GM12892 (cell line): ENCODE data around the gene GLA. TPM values are rescaled to one million over a fixed set of nuclear protein-coding genes. Genes with fewer than 3 reads are reported as not detected.
A peak's percentile ranks its signal among the peaks of the same experiment; 100 is the strongest.

Experiments used
- DNase-seq: peaks from one replicate; pipeline ENCODE4 v3.0.0; 2011; ENCODE audit not compliant: insufficient read length
- FAIRE-seq: peaks from 2 replicates; lab custom pipeline; 2011; peaks lifted over from hg19 to GRCh38; lab: Jason Lieb, UNC
- POLR2A ChIP-seq: IDR thresholded peaks from 2 replicates; pipeline ENCODE4 v1.6.1; 2011; ENCODE audit warnings: low read depth, low read length, control low read depth
- POLR2AphosphoS5 ChIP-seq: IDR thresholded peaks from 2 replicates; pipeline ENCODE4 v1.6.1; 2011; ENCODE audit warnings: low read depth, low read length, control low read depth
- TAF1 ChIP-seq: IDR thresholded peaks from 2 replicates; pipeline ENCODE4 v1.6.1; 2011; ENCODE audit warnings: low read depth, mild to moderate bottlenecking, control low read depth, low read length, borderline replicate concordance
- polyA plus RNA-seq: library from polyadenylated mRNA; unstranded; fragments of >200 nt; gene quantifications from one replicate; pipeline ENCODE4 v1.2.1, GENCODE V29; 2012; ENCODE audit warnings: missing spikeins, inconsistent platforms; ENCODE audit not compliant: missing spikeins

Gene GLA
- polyA plus RNA-seq, result 28.2 TPM

- FAIRE-seq, result peak; percentile 96
- peak; percentile 45 for DNase-seq
- TF ChIP-seq POLR2A (peak; percentile 56; the same call in 1 of the 2 replicates), TAF1 (no peak; the same call in 1 of the 2 replicates), POLR2AphosphoS5 (no peak; the same call in 1 of the 2 replicates)
These were observed at the start of gene GLA, which contains the start of gene HNRNPH2 for GRCh38 chrX:101407748-101408531. TSS of gene GLA (minus strand) at chrX:101407925. CDS start at chrX:101407903, 22 bp downstream. TSS of gene HNRNPH2 (plus strand) at chrX:101408222. CDS start at chrX:101411989, 3,767 bp downstream.

GRCh38 chrX:101452056-101452455 is 44.3 kb upstream of the GLA start:
- DNase-seq (no peak), FAIRE-seq (no peak)
- TF ChIP-seq POLR2AphosphoS5, result no peak
- no peak for TF ChIP-seq POLR2A
- no peak for TF ChIP-seq TAF1

DNA sequence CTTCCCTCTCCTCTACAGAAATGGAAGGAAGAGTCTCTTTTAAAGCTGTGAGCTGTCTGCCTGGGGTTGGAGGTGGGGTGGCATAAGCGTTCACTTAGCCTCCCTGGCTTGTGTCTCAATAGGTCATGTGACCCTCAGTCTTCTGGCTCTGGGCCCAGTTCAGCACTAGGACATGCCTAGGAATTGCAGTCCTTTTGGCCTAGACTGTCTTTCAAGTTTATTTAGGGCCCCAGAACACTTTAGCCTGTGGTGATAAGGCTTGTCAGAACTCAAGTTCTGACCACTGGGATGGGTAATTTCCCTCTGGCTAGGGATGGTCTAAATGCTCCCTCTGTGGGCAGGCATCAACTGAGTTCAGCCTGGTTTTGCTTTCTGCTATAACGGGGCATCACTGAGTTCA is 43.2 kb upstream of the GLA start:
- TF ChIP-seq POLR2A, result no peak
- TF ChIP-seq TAF1, result no peak
- no peak for TF ChIP-seq POLR2AphosphoS5
- FAIRE-seq (no peak), DNase-seq (no peak)

DNA sequence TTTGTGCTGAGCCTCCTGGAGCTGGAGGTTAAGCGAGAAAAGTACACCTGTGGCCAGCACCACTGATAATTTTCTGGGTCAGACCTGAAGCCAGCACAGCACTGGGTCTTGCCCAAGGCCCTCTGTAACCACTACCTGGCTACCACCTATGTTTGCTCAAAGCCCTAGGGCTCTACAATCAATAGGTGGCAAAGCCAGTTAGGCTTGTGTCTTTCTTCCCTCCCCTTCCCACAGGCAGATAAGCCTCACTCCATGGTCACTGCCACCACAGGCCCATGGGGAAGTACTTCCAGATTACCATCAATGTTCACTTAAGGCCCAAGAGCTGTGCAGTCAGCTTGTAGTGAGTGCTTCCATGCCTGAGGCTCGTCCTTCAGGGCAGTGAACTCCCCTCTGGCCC is 42.4 kb upstream of the GLA start:
- no peak for FAIRE-seq
- TF ChIP-seq POLR2A (no peak), POLR2AphosphoS5 (no peak)
- no peak for DNase-seq

GRCh38 chrX:101449279-101449678 is 41.6 kb upstream of the GLA start:
- TF ChIP-seq POLR2AphosphoS5, result no peak
- TF ChIP-seq TAF1, result no peak
- TF ChIP-seq POLR2A, result no peak
- FAIRE-seq, result no peak
- no peak for DNase-seq

- DNase-seq (no peak), FAIRE-seq (no peak)
- TF ChIP-seq POLR2A (no peak), POLR2AphosphoS5 (no peak), TAF1 (no peak)
These were observed 34.4 kb upstream of the GLA start for GRCh38 chrX:101442085-101442484.

DNA sequence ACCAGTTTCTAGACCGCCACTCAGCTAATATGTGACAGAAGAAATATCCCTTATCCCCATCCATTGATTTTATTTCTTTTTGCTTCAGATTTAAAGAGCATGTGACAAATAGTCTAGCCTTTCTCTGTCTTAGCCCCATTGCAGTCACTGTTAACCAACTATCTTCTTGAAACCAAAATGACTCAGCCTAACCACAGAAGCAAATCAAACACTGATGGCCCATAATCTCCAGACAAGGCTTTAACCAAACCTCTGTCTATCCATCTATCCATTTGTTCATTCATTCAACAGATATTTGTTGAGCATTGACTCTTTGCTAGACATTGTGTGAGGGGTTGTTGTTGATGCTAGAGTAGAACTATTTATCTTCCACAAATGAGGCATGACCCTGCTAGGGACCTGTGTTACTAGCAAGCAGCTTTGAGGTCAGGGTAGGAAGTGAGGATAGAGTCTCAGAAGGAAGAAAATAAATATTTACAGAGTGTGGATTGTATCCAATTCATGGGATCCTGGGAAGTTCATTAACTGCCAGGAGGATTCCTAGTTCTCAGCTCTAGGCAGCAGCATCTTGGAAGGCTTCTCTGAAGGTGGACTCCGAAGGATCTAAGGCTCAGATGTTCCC is 22.8 kb upstream of the GLA start:
- no peak for TF ChIP-seq POLR2AphosphoS5
- TF ChIP-seq POLR2A, result no peak
- no peak for TF ChIP-seq TAF1
- FAIRE-seq (no peak), DNase-seq (no peak)

DNA sequence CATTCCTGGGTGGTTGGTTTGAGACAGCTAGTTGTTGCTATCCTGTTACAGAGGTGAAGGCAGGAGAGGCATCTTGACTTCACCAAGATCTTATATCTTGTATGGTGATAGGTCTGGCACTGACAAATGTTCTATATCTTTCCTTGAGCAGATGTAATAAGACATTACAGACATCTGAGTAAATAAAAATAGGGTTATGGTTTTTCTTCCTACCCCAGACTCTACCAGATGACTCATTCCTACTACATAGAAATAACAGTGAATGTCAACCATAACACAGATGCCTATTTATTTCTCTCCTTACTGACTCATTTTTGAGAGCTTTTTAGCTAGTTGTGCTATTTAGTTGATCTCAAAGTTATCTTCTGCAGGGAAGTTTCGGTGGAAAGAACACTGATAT is 22.2 kb upstream of the GLA start:
- FAIRE-seq (no peak), DNase-seq (no peak)
- no peak for TF ChIP-seq POLR2A

DNA sequence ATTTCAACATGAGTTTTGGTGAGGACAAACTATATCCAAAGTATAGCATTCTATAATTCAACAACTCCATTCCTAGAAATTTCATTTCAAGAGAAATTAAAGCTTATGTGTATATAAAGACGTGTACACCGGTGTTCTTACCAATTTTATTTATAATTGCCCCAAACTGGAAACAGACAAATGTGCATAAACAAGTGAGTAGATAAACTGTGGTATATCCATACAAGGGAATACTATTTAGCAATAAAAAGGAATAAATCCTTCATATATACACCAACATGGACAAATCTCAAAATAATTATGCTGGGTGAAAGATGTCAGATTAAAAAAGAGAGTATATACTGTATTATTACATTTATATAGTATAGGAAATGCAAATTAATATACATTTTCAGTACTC is 20.2 kb upstream of the GLA start:
- TF ChIP-seq TAF1 (no peak), POLR2AphosphoS5 (no peak), POLR2A (no peak)

GRCh38 chrX:101419489-101419888 is 11.8 kb upstream of the GLA start:
- TF ChIP-seq POLR2A, result no peak
- no peak for TF ChIP-seq TAF1
- no peak for TF ChIP-seq POLR2AphosphoS5
- DNase-seq (no peak), FAIRE-seq (no peak)

More for the DNA sequence above, 20.2 kb upstream of the GLA start:
- DNase-seq, result no peak
- no peak for FAIRE-seq

DNA sequence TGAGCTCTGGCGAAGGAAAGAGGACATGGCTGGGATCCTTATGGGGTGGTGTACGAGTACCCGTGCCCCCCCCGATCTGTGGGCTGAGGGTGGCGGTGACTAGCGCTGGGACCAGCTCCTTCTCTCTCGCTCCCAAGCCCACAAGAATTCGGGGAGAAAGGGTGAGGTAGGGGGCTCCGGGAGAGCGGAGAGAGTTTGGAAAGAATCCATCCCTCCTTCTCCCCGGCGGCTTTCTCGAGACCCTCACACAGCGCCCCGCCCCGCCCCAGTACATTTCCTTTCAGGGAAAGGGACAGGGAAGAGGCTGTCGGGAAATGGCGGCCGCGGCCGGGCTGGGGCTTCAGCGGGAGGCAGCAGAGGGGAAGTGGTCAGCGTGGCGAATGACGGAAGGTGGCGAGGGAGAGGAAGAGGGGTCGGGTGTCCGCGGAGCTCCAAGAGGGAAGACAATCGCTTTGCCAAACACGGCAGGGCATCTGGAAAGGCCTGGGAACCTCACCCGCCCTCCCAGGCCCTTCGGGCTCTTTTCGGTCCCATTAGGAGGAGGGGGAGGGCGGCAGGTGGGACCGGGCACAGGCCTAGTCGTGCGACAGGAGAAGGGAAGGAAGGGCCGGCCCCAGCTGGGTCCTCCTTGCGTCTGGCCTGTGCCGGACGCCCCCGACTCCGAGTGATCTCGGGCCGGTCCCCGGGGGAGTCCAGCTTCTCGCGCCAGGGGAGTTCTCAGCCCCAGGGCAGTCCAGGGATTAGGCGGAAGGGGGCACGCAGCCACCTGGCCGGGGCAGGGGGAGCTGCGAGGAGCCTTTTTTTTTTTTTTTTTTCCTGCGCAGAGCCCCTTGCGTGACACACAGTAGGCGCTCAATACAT is 10.5 kb upstream of the GLA start:
- FAIRE-seq (peak; percentile 65), DNase-seq (peak; percentile 39)
- TF ChIP-seq TAF1, result peak; percentile 54; the same call in 1 of the 2 replicates
- TF ChIP-seq POLR2A, result peak; percentile 63; the same call in 1 of the 2 replicates
- peak; percentile 54 for TF ChIP-seq POLR2AphosphoS5
